Thyroid gland (tissue), 4 donors: ENCODE measurements around the gene CALD1.

Source experiments
- CTCF ChIP-seq, 6 experiments: fragments of 200-600 bp in 3 of 6; fragments of 450-650 bp in 3 of 6; sonication (generic) in 3 of 6; IDR thresholded peaks; one replicate each; pipeline ENCODE4 v1.5.1; 2016 to 2019; ENCODE audit warnings: antibody characterized with exemption in 6 of 6, mild to moderate bottlenecking in 2 of 6, inconsistent platforms in 1 of 6, moderate library complexity in 1 of 6
- POLR2A ChIP-seq, 2 donors: fragments of 450-650 bp; IDR thresholded peaks; one replicate each; pipeline ENCODE4 v1.6.1; 2017; ENCODE audit warnings: antibody characterized with exemption in 2 of 2, mild to moderate bottlenecking in 2 of 2, moderate library complexity in 1 of 2

- TF ChIP-seq CTCF (IDR thresholded peaks at IDR 0.05) (no peak), POLR2A (IDR thresholded peaks at IDR 0.05) (no peak)
These were observed 85.8 kb downstream of the CALD1 start for GRCh38 chr7:134865001-134865845.
